Hematopoietic multipotent progenitor cell treated with erythropoietin and hydrocortisone succinate and interleukin-3 and kit ligand, for 8 days (in vitro differentiated cells): ENCODE measurements around the gene KRTAP10-9.
"Not testable (repeated sequence)": the region's sequence is repeated elsewhere in the genome, so short reads cannot be mapped to it uniquely, and the experiment has no call there.

Source experiments
- DNase-seq: peaks from one replicate; pipeline ENCODE4 v3.0.0-alpha.2; 2015

Gene KRTAP10-9

GRCh38 chr21:44596068-44596725 lies 30.7 kb upstream of the KRTAP10-9 start:
- DNase-seq: no peak

- DNase-seq: no peak
These were observed 28.8 kb upstream of the KRTAP10-9 start for GRCh38 chr21:44598061-44598460.

- DNase-seq: no peak
These were observed 27.4 kb upstream of the KRTAP10-9 start for GRCh38 chr21:44599264-44600029.

GRCh38 chr21:44600118-44600978 lies 26.5 kb upstream of the KRTAP10-9 start, which contains the start of gene KRTAP10-7:
Gene KRTAP10-7 (plus strand): TSS chr21:44600597. CDS start chr21:44600622, 25 bp downstream.
- not testable (repeated sequence) for DNase-seq

GRCh38 chr21:44601091-44601490 lies 25.8 kb upstream of the KRTAP10-9 start:
- DNase-seq: not testable (repeated sequence)

GRCh38 chr21:44601596-44602462 lies 25.1 kb upstream of the KRTAP10-9 start:
- no peak for DNase-seq

GRCh38 chr21:44602463-44602850 lies 24.4 kb upstream of the KRTAP10-9 start:
- DNase-seq: no peak

- DNase-seq: no peak
These were observed 23.6 kb upstream of the KRTAP10-9 start for GRCh38 chr21:44603109-44603875.

- no peak for DNase-seq
These were observed 23.0 kb upstream of the KRTAP10-9 start for GRCh38 chr21:44603911-44604310.

GRCh38 chr21:44606495-44606894 lies 20.4 kb upstream of the KRTAP10-9 start:
- no peak for DNase-seq

GRCh38 chr21:44609193-44609592 lies 17.7 kb upstream of the KRTAP10-9 start:
- DNase-seq: no peak

GRCh38 chr21:44610157-44610843 lies 16.6 kb upstream of the KRTAP10-9 start:
- not testable (repeated sequence) for DNase-seq

- no peak for DNase-seq
These were observed 15.3 kb upstream of the KRTAP10-9 start for GRCh38 chr21:44611551-44611950.

GRCh38 chr21:44612029-44612486 lies 14.8 kb upstream of the KRTAP10-9 start, which contains the start of gene KRTAP10-8:
Gene KRTAP10-8 (plus strand): TSS chr21:44612079. CDS start chr21:44612101, 22 bp downstream.
- no peak for DNase-seq

- DNase-seq: no peak
These were observed 14.1 kb upstream of the KRTAP10-9 start for GRCh38 chr21:44612669-44613229.

GRCh38 chr21:44613386-44614155 lies 13.3 kb upstream of the KRTAP10-9 start:
- DNase-seq: no peak

- DNase-seq: no peak
These were observed 12.7 kb upstream of the KRTAP10-9 start for GRCh38 chr21:44614161-44614631.

- DNase-seq: no peak
These were observed 11.9 kb upstream of the KRTAP10-9 start for GRCh38 chr21:44614961-44615391.

GRCh38 chr21:44615466-44615865 lies 11.4 kb upstream of the KRTAP10-9 start:
- DNase-seq: no peak
